Measurements from ENCODE around the gene FAM20A.

DNA sequence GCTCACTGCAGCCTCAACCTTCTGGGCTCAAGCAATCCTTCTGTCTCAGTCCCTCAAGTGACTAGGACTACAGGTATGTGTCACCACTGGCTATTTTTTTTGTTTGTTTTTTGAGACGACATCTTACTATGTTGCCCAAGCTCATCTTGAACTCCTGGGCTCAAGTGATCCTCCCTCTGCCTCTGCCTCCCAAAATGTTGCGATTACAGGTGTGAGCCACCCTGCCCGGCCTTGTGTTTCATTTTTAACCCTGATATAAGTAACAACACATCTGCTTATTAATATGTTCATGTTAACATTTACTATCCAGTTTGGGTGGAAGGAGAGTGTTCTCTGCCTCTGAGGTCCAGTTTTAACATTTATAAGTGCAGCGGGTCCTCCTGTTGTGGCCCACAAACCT, 3.1 kb downstream of the FAM20A start:
- TF ChIP-seq, protein P1, sequence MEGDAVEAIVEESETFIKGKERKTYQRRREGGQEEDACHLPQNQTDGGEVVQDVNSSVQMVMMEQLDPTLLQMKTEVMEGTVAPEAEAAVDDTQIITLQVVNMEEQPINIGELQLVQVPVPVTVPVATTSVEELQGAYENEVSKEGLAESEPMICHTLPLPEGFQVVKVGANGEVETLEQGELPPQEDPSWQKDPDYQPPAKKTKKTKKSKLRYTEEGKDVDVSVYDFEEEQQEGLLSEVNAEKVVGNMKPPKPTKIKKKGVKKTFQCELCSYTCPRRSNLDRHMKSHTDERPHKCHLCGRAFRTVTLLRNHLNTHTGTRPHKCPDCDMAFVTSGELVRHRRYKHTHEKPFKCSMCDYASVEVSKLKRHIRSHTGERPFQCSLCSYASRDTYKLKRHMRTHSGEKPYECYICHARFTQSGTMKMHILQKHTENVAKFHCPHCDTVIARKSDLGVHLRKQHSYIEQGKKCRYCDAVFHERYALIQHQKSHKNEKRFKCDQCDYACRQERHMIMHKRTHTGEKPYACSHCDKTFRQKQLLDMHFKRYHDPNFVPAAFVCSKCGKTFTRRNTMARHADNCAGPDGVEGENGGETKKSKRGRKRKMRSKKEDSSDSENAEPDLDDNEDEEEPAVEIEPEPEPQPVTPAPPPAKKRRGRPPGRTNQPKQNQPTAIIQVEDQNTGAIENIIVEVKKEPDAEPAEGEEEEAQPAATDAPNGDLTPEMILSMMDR (conservative IDR thresholded peaks at IDR 0.05; ENCODE audit: low read depth, low read length) = no peak
- TF ChIP-seq EZH2 (IDR thresholded peaks at IDR 0.05; ENCODE audit: low read length, unreplicated experiment) = no peak
